SIG-M5 treated with dmso at 0.1 percent for 504 hours (cell line): Measurements from ENCODE around the gene SNX13.
"Not testable (repeated sequence)": the region's sequence is repeated elsewhere in the genome, so short reads cannot be mapped to it uniquely, and the experiment has no call there.

Experiments used
- DNase-seq: peaks from one replicate; lab custom pipeline; 2025; ENCODE audit not compliant: unreplicated experiment; lab: John Stamatoyannopoulos, UW

The SNX13 gene

DNA sequence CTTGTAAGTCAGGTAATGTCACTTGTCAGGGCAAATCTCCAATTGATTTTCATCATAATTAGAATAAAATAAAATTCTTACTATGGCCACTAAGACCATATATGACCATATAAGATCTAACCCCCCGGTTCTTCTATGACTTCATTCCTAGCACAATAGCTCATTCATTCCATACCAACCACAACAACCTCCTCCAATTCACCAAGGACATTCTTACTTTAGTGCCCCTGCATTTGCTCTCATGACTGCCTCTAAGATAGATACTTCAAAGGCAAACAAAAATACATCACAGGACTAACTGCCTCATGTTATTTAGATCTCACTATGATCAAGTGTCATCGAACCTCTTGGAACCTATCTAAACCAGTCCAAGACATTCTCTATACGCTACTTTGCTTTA, 90.8 kb downstream of the SNX13 start:
- no peak for DNase-seq

GRCh38 chr7:17848516-17848915, 91.8 kb downstream of the SNX13 start:
- no peak for DNase-seq

DNA sequence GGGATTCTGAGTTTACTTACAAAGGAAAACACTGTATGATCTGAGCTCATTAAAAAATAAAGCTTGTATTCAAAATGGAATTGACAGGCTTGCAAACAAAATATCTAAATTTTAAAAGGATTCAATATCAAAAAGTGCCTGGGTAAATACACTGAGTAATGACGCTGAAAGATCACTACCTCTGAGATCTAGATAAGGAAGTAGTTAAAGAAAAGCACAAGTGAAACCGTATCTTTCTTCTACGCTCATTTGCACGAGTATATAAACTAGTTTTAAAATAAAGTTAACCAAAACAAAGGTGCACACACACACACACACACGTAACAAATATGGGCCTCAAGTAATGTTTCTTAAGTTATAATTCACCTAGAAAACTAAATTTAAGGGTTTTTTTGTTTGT, 93.4 kb downstream of the SNX13 start:
- peak; percentile 2 for DNase-seq

DNA sequence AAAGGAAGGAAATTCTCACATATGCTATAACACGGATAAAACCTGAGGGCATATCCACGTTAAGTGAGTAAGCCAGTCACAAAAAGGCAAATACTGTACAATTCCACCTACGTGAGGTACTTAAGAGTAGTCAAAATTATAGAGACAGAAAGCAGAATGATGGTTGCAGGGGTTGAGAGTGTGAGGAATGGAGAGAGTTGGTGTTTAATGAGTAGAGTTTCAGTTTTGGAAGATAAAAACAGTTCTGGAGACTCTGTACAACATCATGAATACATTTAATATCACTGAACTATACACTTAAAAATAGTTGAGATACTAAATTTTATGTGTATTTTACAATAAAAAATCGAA, 95.1 kb downstream of the SNX13 start:
- DNase-seq: no peak

DNA sequence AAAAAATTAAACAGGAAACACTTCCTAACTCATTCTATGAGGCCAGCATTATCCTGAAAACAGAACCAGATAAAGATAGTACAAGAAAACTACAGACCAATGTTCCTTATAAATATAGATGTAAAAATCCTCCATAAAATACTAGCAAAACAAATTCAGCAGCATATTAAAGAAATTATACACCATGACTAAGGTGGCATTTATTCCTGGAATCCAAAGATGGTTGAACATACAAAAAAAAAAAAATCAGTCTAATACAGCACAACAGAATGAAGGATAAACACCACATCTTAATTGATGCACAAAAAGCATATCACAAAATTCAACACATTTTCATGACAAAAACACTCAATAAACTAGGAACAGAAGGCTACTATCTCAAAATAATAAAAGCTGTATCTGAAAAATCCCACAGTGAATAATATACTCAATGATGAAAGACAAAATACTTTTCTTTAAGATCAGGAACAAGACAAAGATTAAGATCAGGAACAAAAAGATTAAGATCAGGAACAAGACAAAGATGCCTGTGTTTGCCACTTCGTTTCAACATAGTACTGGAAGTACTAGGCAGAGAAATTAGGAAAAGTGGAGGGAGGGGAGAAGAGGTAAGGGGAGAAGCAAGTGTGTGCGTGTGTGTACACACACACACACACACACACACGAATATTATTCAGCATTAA, 95.6 kb downstream of the SNX13 start:
- DNase-seq: no peak

DNA sequence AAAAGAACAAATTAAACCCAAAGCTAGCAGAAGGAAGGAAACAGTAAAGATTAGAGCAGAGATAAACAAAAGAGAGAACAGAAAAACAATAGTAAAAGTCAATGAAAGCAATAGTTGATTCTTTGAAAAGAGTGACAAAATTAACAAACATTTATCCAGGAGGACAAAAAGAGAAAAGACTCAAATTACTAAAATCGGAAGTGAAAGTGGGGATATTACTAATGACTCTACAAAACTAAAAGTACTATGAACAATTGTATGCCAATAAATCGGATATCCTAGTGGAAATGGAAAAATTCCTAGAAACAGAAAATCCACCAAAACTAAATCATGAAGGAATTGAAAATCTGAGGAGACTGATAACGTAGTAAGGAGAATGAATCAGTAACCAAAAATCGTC, 96.3 kb downstream of the SNX13 start:
- DNase-seq: no peak

DNA sequence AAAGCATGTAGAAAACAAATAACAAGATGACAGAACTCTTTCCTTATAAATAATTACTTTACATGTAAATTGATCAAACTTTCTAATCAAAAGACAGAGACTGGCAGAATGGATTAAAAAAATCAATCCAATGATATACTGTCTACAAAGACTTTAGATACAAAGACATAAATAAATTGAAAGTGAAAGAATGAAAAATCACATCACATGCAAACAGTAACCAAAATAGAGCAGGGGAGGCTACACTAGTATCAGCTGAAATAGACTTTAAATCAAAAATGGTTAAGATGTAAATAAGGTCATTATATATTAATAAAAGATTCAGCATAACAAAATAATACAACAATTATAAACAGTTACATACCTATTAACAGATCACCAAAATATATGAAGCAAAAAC, 97.3 kb downstream of the SNX13 start:
- no peak for DNase-seq

GRCh38 chr7:17832820-17833355, 107.4 kb downstream of the SNX13 start:
- DNase-seq: no peak

DNA sequence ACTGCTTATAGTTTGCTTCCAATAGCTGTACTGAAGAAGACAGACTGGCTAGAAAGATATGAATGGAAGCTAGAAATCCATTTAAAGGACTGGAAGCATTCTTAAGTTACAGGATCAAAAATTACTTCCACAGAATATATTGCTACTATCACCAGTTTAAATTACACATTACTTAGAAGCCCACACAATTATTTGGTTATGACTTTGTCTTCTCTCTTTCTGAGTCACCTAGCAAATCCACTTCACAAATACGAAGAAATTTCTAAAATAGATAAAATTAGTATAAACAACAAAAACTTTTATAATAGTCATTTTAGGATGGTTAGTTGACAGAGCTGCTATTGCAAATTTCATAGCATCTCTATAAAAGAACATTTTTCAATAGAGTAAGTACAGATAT, 108.1 kb downstream of the SNX13 start:
- DNase-seq: no peak

- no peak for DNase-seq
Measured at GRCh38 chr7:17830206-17830605, 110.1 kb downstream of the SNX13 start.

DNA sequence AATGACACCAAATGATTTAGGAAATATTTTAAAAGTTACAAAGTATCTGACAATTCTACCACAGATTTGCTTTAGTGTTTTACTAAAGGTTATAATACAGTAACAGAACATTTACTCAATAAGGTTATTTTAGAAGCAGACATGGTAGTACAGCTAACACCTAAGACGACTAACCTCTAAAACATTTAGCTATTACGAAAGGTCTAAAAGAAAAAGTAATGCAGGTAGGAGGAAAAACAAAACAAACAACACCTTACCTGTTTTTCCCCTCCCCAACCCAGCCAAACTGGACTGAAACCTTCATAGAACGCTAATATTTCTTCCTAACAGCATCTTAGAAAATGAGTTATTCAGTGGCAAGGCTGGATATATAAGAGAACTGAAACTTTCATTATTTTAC, 111.3 kb downstream of the SNX13 start:
- no peak for DNase-seq

GRCh38 chr7:17822547-17823173, 117.6 kb downstream of the SNX13 start:
- DNase-seq: no peak

DNA sequence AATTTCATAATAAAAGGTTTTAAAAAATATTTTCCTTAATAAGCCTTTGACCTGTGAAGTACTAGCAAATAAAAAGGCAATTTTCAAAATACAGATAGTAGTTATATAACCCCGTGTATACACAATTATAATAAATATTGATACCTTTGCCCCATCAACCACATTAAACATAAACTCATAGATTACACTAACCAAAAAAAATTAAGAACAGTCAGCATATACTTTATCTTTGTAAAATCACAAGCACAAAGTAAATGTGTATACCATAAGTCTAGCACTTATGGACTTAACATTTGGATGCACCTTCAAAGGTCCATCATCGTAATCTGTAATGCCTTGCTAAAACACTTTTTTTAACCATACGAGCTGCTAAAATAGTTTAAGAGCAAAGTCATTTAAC, 123.4 kb downstream of the SNX13 start:
- DNase-seq: no peak

- no peak for DNase-seq
Measured at GRCh38 chr7:17815318-17815717, 125.0 kb downstream of the SNX13 start.

DNA sequence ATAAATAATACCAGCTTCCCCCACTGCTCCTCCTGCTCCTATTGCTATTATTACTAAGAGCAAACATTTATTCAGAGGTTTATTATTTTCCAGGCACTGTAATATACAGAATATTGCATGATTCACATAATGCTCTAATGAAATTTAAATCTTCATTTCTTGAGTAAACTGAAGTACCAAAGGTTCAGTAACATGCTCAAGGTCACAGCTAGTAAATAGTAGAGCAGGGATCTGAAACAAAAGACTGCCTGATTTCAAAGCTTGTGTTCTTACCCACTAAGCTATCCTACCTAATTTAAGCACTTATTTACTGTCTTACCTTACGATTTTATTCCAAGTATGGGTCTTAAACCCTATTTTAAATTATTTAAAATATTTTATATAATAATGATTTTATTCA, 126.2 kb downstream of the SNX13 start:
- DNase-seq: no peak

DNA sequence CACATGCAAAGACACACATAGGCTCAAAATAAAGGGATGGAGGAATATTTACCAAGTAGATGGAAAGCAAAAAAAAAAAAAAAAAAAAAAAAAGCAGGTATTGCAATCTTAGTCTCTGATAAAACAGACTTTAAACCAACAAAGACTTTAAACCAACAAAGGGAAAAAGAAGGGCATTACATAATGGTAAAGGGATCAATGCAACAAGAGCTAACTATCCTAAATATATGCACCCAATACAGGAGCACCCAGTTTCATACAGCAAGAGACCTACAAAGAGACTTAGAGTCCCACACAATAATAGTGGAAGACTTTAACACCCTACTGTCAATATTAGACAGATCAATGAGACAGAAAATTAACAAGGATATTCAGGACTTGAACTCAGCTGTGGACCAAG, 131.1 kb downstream of the SNX13 start:
- DNase-seq: not testable (repeated sequence)

GRCh38 chr7:17807242-17807641, 133.1 kb downstream of the SNX13 start:
- DNase-seq: no peak

GRCh38 chr7:17806631-17807030, 133.7 kb downstream of the SNX13 start:
- no peak for DNase-seq

DNA sequence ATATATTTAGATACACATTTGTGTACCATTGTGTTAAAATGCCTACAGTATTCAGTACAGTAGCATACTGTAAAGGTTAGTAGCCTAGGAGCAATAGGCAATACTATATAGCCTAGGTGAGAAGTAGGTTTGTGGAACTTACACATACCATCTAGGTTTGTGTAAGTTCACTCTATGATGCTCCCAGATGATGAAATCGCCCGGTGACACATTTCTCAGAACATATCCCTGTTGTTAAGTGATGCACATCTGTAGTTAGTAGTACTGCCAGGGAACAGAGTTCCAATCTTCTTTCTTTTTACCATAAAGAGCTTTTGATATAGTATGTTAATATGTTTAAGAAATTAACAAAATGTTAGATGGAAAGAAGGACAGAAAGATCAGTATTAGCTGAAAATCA, 138.2 kb downstream of the SNX13 start:
- no peak for DNase-seq

GRCh38 chr7:17792075-17792936, 148.0 kb downstream of the SNX13 start:
- DNase-seq: no peak

- no peak for DNase-seq
Measured at GRCh38 chr7:17787257-17787656, 153.0 kb downstream of the SNX13 start.

GRCh38 chr7:17786314-17786852, 153.9 kb downstream of the SNX13 start:
- DNase-seq: no peak
